Stimulated activated CD4-positive, alpha-beta T cell treated with anti-CD3 and anti-CD28 coated beads, Interleukin-12 subunit alpha, Interleukin-12 subunit beta, amount 100 ng/mL, for 24 hours (primary cell): ENCODE results near the gene UVSSA.
"Not testable (repeated sequence)": the region's sequence is repeated elsewhere in the genome, so short reads cannot be mapped to it uniquely, and the experiment has no call there.

Experiments used
- DNase-seq, 2 experiments: peaks; one replicate each; pipeline ENCODE4 v3.0.0-alpha.2; 2020; ENCODE audit warnings: low read depth in 2 of 2

The UVSSA gene

GRCh38 chr4:1421657-1422056 is 74.6 kb downstream of the UVSSA start:
- DNase-seq, result no peak

GRCh38 chr4:1427010-1427409 is 80.0 kb downstream of the UVSSA start:
- DNase-seq, result no peak

- not testable (repeated sequence) for DNase-seq
These were observed 96.7 kb downstream of the UVSSA start for GRCh38 chr4:1443688-1444172.
